ENCODE results near the gene BCS1L. TPM values are rescaled to one million over a fixed set of nuclear protein-coding genes. Genes with fewer than 3 reads are reported as not detected.

BCS1L gene
- total and polyA plus RNA-seq, 9 of the 15 experiments (the other 6 are each of a cell fraction or from before 2014, with no cell fraction given) = 37.6 to 103 (median 56.7) TPM

GRCh38 chr2:218680061-218680460 lies 20.6 kb downstream of the BCS1L start (continued):
- no peak for TF ChIP-seq RBM14 (IDR thresholded peaks at IDR 0.05; ENCODE audit: borderline replicate concordance, insufficient read depth, low read depth, low read length)
- no peak for TF ChIP-seq ILK (tag; IDR thresholded peaks at IDR 0.05; ENCODE audit: borderline replicate concordance, low read depth)
- TF ChIP-seq HDAC6 (IDR thresholded peaks at IDR 0.05; ENCODE audit: low read depth, low read length) = no peak
- TF ChIP-seq TSHZ1 (CRISPR knock-in tag; IDR thresholded peaks at IDR 0.05) = no peak
- no peak for TF ChIP-seq ZHX1 (conservative IDR thresholded peaks at IDR 0.05; ENCODE audit: low read length)

Measured in K562 (cell line).